PC-3 (cell line): Measurements from ENCODE around the gene NRCAM. TPM values are rescaled to one million over a fixed set of nuclear protein-coding genes. Genes with fewer than 3 reads are reported as not detected.

ENCODE experiments used
- ATAC-seq: fragments of 200-7000 bp; cut with Tn5 transposase; 2 replicates; pipeline ENCODE4 v1.9.1; 2020; ENCODE audit warnings: mild to moderate bottlenecking, moderate library complexity
- BruUV-seq: library from RNA; stranded (reverse); fragments of 400-500 nt; replicated peaks from 2 replicates; lab custom pipeline; 2021; lab: Mats Ljungman, UMichigan
- CTCF ChIA-PET: fragments of 300-600 bp; sonication (Branson Sonifier 250); formaldehyde crosslinking; loops from one replicate; lab custom pipeline; 2022; ENCODE audit warnings: antibody characterized with exemption; lab: Charles Lee
- POLR2A ChIA-PET: fragments of 300-600 bp; sonication (Branson Sonifier 250); formaldehyde crosslinking; loops from one replicate; lab custom pipeline; 2022; ENCODE audit warnings: antibody characterized with exemption; ENCODE audit not compliant: unreplicated experiment; lab: Charles Lee
- DNase-seq: peaks from one replicate; pipeline ENCODE4 v3.0.0-alpha.2; 2015
- H2AFZ ChIP-seq: fragments of 300-600 bp; sonication (generic); 2 replicates; pipeline ENCODE4 v1.6.0; 2016; ENCODE audit warnings: antibody characterized with exemption, low read length
- H3F3A ChIP-seq: fragments of 300-600 bp; sonication (generic); one replicate; pipeline ENCODE4 v1.6.0; 2017; ENCODE audit warnings: antibody characterized with exemption, low read length, control low read depth, mild to moderate bottlenecking; ENCODE audit not compliant: unreplicated experiment
- H3K27ac ChIP-seq: fragments of 300-600 bp; sonication (generic); 2 replicates; pipeline ENCODE4 v1.5.1; 2016; ENCODE audit warnings: mild to moderate bottlenecking, low read length
- H3K27me3 ChIP-seq: fragments of 300-600 bp; sonication (generic); 2 replicates; pipeline ENCODE4 v1.6.1; 2016; ENCODE audit warnings: low read length, mixed read lengths
- H3K36me3 ChIP-seq: fragments of 300-600 bp; sonication (generic); 2 replicates; pipeline ENCODE4 v1.6.1; 2016; ENCODE audit warnings: low read depth, mixed run types, low read length, mixed read lengths
- H3K4me1 ChIP-seq: fragments of 300-600 bp; sonication (generic); 2 replicates; pipeline ENCODE4 v1.5.1; 2016; ENCODE audit warnings: low read length; ENCODE audit not compliant: insufficient read depth
- H3K4me2 ChIP-seq: fragments of 300-600 bp; sonication (generic); 2 replicates; pipeline ENCODE4 v1.6.0; 2016; ENCODE audit warnings: low read length
- H3K4me3 ChIP-seq: fragments of 300-600 bp; sonication (generic); 2 replicates; pipeline ENCODE4 v1.5.1; 2016; ENCODE audit warnings: mild to moderate bottlenecking, low read length, mixed read lengths
- H3K79me2 ChIP-seq: fragments of 300-600 bp; sonication (generic); 2 replicates; pipeline ENCODE4 v1.6.1; 2017; ENCODE audit warnings: low read length, mixed read lengths
- H3K9ac ChIP-seq: fragments of 300-600 bp; sonication (generic); 2 replicates; pipeline ENCODE4 v1.6.0; 2016; ENCODE audit warnings: mild to moderate bottlenecking, low read length
- H3K9me2 ChIP-seq: fragments of 300-600 bp; sonication (generic); replicated peaks from 2 replicates; pipeline ENCODE4 v1.6.1; 2016; ENCODE audit warnings: mixed run types, low read length, mixed read lengths
- H3K9me3 ChIP-seq: fragments of 300-600 bp; sonication (generic); 2 replicates; pipeline ENCODE4 v1.6.1; 2016; ENCODE audit warnings: low read length, mixed read lengths
- H4K20me1 ChIP-seq: fragments of 300-600 bp; sonication (generic); 2 replicates; pipeline ENCODE4 v1.6.1; 2016; ENCODE audit warnings: low read length, mixed read lengths
- CTCF ChIP-seq: fragments of 300-600 bp; sonication (generic); conservative IDR thresholded peaks from 2 replicates; pipeline ENCODE4 v1.5.1; 2017; ENCODE audit warnings: antibody characterized with exemption, low read depth, mild to moderate bottlenecking, low read length
- EZH2 ChIP-seq: fragments of 300-600 bp; sonication (generic); IDR thresholded peaks from one replicate; pipeline ENCODE4 v1.6.1; 2017; ENCODE audit warnings: antibody characterized with exemption, mild to moderate bottlenecking, low read length; ENCODE audit not compliant: unreplicated experiment
- EZH2phosphoT487 ChIP-seq: fragments of 300-600 bp; sonication (generic); IDR thresholded peaks from 2 replicates; pipeline ENCODE4 v1.6.1; 2018; ENCODE audit warnings: mild to moderate bottlenecking, antibody characterized with exemption, low read length, borderline replicate concordance
- intact Hi-C: fragments of 100-400 bp; cut with micrococcal nuclease; formaldehyde crosslinking; loops from 2 replicates; pipeline ENCODE4 v1.9.0; 2023
- total RNA-seq: library from RNA; depleted of rRNA; stranded (reverse); fragments of >200 nt; gene quantifications from 2 replicates; pipeline ENCODE4 v1.2.3, GENCODE V29; 2014

NRCAM gene
- total RNA-seq, 1 experiment from 2014 or later, result not detected

DNA sequence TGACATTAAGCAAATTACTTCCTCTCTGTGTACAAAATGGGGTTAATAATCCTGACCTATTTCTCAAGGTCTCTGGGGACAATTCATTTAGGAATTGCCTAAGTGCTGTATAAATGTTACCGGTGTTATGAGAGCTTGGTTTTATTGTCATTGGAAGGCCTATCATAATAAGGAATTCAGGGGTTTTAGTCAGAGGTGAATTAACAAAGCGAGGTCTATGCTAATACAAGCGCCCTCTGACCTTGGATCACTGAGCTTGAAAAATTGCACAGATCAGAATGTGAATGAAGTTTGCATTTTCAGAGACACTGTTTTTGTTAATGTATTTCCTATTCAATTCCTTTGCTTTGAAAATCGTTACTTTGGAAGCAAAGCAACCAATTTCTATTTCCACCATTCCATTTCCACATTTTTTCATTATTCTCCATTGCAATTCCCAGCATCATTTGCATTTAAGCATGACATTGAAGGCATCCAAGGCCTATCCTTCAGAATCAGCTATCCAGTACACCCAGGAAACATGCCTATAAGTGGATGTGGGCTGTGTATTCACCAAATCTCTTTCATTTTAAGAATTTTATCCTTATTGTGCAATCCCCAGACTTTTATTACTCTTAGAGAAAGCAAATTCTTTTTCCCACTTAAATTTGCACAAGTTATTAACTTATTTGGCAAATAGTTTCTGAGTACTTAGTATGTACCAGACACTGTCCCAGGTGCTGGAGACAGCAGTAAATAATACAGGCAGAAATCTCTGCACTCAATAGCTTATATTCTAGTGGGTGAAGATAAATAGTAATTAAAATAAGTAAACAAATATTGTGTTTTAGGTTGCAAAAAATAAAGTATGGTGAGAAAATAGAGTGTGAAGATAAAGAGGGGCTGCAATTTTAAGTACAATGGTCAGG is 133.1 kb downstream of the NRCAM start:
- POLR2A ChIA-PET, result no interaction called here
- no peak for ATAC-seq
- no peak overlapping the region for H3K4me2 ChIP-seq
- H3K36me3 ChIP-seq, result no peaks in the 10 kb centered on the region
- no peaks in the 10 kb centered on the region for H3K4me1 ChIP-seq
- no peaks in the 10 kb centered on the region for H3K9me3 ChIP-seq
- no peaks in the 10 kb centered on the region for H3K79me2 ChIP-seq
- no peak overlapping the region for H2AFZ ChIP-seq
- no TSS peak for BruUV-seq
- no peak for TF ChIP-seq EZH2
- TF ChIP-seq EZH2phosphoT487, result no peak
- TF ChIP-seq CTCF, result no peak
- no peaks in the 10 kb centered on the region for H3K9me2 ChIP-seq
- intact Hi-C loops, result no loop called here
- no peak overlapping the region for H3K9ac ChIP-seq
- CTCF ChIA-PET, result no interaction called here
- no peak overlapping the region for H3K4me3 ChIP-seq
- no peaks in the 10 kb centered on the region for H4K20me1 ChIP-seq
- peaks cover 15% of the 10 kb centered on the region for H3K27me3 ChIP-seq
- DNase-seq, result no peak
- no peak overlapping the region for H3K27ac ChIP-seq
- no peaks in the 10 kb centered on the region for H3F3A ChIP-seq

DNA sequence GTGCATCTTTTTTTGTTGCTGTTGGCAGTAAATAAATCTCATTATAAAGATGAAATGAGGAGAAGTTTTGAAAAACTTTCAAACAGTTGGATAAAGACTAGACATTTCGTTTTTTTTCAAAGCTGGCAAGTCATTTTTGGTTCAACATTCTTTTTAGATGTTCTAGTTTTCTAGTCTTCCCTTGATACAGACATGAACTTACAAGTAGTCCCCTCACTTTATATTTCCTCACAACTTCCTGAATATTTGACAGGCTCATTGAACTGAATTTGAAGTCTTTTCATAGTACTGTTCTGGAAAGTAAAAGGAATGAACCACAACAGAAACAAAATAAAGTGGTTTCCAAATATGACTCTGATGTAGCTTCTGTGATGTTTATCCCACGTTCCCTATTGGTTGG is 134.2 kb downstream of the NRCAM start:
- no TSS peak for BruUV-seq
- TF ChIP-seq EZH2 (no peak), CTCF (no peak), EZH2phosphoT487 (no peak)

GRCh38 chr7:108321359-108321758 is 134.9 kb downstream of the NRCAM start:
- Histone ChIP-seq H3K9me3 (no peaks in the 10 kb centered on the region), H4K20me1 (no peaks in the 10 kb centered on the region), H3K27ac (no peak overlapping the region), H3K36me3 (no peaks in the 10 kb centered on the region), H3K4me1 (no peaks in the 10 kb centered on the region), H3K9me2 (no peaks in the 10 kb centered on the region), H3K27me3 (peaks cover 3% of the 10 kb centered on the region; the same call in 1 of the 2 replicates), H3F3A (no peaks in the 10 kb centered on the region), H3K9ac (no peak overlapping the region), H3K4me2 (no peak overlapping the region), H3K79me2 (no peaks in the 10 kb centered on the region), H3K4me3 (no peak overlapping the region), H2AFZ (no peak overlapping the region)
- DNase-seq (no peak), ATAC-seq (no peak)
- ChIA-PET POLR2A (no interaction called here), CTCF (no interaction called here)
- TF ChIP-seq EZH2phosphoT487 (no peak), CTCF (no peak)
- intact Hi-C loops, result no loop called here
- BruUV-seq, result no TSS peak

More for the DNA sequence above, 134.2 kb downstream of the NRCAM start:
- Histone ChIP-seq H3K4me2 (no peak overlapping the region), H3K4me1 (no peaks in the 10 kb centered on the region), H3K9me3 (no peaks in the 10 kb centered on the region), H3K4me3 (no peak overlapping the region), H3K9me2 (no peaks in the 10 kb centered on the region), H3K36me3 (no peaks in the 10 kb centered on the region), H3K9ac (no peak overlapping the region), H3F3A (no peaks in the 10 kb centered on the region), H2AFZ (no peak overlapping the region), H3K27ac (no peak overlapping the region), H3K27me3 (peaks cover 10% of the 10 kb centered on the region), H4K20me1 (no peaks in the 10 kb centered on the region), H3K79me2 (no peaks in the 10 kb centered on the region)
- ChIA-PET POLR2A (no interaction called here), CTCF (no interaction called here)
- intact Hi-C loops, result no loop called here
- no peak for ATAC-seq
- DNase-seq, result no peak
